HG02610 (cell line): ENCODE results near the gene NHERF2.

Experiments used
- ATAC-seq: cut with Tn5 transposase; IDR thresholded peaks from one replicate; pipeline ENCODE4 v1.9.1; 2021; ENCODE audit warnings: mild to moderate bottlenecking, moderate library complexity; ENCODE audit not compliant: unreplicated experiment

NHERF2 gene

DNA sequence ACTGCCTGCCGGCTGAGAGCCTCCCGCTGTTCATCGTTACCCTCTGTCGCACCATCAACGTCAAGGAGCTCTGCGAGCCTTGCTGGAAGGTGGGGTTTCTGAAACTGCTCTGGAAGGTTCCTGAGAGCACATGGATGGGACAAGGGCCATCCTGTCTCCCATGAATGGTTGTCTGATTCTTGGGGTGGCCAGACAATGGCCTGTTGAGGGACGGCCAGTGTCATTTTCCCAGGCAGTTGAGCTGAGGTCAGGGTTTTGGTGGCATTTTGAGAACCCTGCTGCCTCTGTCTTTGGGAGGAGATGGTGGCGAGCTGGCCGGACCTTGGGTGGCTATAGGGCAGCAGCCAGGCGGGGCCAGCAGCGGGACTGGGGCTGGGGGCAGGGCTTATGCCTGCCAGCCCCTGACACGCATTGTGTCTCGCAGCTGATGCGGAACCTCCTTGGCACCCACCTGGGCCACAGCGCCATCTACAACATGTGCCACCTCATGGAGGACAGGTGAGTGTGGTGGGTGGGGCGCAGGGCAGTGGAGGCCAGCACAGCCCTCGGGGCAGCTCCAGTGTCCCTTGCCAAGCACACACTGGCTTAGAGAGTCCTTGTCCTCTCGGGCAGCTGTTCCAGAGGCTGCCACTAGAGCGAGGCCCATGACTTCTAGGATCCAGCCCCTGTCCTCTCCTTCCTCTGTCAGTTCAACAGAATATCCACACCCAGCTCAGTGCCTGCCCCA is 30.1 kb downstream of the NHERF2 start:
- ATAC-seq: no peak

- no peak for ATAC-seq
Observed at GRCh38 chr16:2057438-2057837, 30.7 kb downstream of the NHERF2 start.

GRCh38 chr16:2058420-2058819 is 31.7 kb downstream of the NHERF2 start:
- ATAC-seq: no peak

- no peak for ATAC-seq
Observed at GRCh38 chr16:2058872-2059271, 32.2 kb downstream of the NHERF2 start.

DNA sequence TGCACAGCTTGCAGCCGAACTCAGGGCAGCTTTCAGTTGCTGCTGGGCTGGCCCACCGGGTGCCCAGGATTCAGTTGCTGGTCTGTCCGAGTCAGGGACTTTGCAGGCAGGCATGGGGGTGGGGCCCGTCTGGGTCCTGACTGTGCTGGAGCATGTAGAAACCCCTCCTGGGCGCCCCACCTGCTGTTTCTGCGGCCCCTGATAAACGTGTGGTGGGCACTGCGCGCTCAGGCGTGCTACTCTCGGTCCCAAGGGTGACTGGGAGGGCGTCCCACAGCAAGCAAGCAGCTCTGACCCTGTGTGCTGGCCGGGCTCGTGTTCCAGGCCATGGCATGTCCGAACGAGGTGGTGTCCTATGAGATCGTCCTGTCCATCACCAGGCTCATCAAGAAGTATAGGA is 33.6 kb downstream of the NHERF2 start:
- no peak for ATAC-seq

DNA sequence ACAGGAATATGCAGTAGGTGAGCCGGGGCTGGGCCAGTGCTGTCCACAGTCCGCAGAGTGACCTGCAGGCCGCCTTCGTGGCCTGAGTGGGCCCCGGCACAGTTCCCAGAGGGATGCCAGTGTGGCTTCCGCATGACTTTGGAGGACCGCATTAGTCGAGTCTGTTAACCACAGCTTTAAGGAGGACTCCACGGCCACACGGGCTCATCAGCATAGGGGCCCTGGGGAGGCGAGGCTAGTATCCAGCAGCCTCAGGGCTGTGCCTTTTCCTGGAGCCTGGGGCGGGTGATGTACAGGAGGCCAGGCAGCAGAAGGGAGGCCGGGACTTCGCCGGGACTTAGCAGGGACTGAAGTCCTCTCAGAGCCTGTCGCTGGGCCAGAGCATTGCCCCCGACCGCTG is 34.3 kb downstream of the NHERF2 start:
- no peak for ATAC-seq

DNA sequence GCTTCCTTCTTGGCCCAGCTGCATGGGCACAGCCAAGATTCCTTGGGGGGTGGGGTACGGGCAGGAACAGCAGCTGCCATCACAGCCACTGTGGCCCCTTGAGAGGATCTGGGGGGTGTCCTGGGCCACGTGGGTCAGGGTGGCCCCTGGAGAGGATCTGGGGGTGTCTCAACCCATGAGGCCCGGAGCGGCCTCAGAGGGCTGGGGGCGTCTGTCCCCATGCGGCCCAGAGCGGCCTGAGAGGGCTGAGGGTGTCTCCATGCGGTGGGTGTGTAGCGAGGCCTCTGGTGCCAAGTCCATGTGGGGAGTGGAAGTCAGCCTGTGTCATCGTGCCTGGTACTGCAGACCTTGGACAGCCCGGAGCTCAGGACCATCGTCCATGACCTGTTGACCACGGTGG is 34.8 kb downstream of the NHERF2 start:
- no peak for ATAC-seq

- ATAC-seq: no peak
Observed at GRCh38 chr16:2062801-2063200, 36.1 kb downstream of the NHERF2 start.

DNA sequence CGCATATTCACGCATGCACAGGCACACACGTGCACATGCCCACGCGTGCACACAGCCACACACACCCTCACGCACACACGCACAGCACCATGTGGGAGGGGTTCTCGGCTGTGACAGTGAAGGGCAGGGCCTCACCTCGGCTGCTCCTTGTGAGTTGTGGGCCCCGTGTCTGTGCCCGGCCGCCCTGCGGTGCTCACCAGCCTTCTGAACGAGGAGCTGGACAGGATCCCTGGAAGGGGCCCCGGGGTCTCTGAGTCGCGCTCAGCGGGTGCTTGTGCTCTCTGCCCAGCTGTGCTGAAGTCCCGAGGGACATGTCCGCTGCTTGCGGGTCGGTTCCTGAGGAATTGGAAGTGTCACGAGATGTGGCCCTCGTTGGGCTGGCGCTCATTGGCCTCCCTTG is 37.2 kb downstream of the NHERF2 start:
- no peak for ATAC-seq

GRCh38 chr16:2064368-2064945 is 37.8 kb downstream of the NHERF2 start:
- ATAC-seq: no peak

DNA sequence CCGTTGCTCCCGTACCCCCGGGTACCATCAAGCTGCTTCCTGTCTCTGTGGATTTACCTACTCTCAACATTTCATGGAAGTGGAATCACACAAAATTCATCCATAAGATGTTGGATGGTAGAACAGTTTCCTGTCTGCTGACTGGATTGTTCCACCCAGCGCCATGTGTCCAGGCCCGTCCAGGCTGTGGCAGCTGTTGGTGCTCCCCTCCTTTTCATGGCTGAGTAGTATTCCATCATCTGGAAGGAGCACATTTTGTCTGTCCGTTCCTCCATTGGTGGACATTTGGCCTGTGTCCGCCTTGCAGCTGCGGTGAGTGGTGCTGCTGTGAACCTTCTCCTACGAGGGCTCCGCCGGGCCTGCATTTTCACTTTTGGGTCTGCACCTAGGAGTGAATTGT is 39.4 kb downstream of the NHERF2 start:
- no peak for ATAC-seq

- ATAC-seq: no peak
Observed at GRCh38 chr16:2070576-2071453, 44.1 kb downstream of the NHERF2 start.

DNA sequence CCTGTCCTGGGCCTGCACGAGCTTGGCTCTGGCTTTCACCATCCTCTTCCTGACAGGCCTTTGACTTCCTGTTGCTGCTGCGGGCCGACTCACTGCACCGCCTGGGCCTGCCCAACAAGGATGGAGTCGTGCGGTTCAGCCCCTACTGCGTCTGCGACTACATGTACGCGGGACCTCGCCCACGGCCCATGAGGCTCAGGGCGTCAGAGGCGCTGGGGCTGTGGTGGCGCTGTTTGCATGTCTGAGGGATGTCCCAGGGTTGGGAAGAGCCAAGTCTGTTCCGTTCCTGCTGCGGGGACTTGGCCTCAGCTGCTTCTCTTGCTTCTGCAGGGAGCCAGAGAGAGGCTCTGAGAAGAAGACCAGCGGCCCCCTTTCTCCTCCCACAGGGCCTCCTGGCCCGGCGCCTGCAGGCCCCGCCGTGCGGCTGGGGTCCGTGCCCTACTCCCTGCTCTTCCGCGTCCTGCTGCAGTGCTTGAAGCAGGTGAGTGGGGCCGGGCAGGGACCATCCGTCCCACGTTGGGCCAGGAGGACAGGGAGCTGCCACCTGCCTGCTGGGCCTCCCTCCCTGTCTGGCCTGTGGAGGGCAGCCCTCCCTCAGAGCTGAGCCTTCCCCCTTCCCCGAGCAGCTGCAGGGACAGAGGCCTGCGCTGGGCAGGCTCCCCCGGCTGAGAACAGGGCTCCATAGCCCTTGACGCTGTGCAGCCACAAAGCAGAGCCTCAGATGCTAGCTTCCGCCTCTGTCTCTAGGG is 44.9 kb downstream of the NHERF2 start:
- no peak for ATAC-seq

GRCh38 chr16:2072926-2073325 is 46.2 kb downstream of the NHERF2 start:
- ATAC-seq: no peak

DNA sequence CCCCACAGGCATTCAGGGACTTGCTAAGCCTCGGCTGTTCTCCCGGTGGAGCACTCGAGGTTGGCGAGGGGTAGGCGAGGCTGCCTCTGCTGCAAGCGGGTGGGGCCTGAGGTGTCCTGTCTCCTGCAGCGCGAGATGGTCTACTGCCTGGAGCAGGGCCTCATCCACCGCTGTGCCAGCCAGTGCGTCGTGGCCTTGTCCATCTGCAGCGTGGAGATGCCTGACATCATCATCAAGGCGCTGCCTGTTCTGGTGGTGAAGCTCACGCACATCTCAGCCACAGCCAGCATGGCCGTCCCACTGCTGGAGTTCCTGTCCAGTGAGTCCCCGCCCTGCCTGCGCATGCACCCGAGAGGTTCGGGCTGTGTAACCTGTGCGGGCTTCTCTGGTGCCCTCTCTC is 47.4 kb downstream of the NHERF2 start:
- no peak for ATAC-seq

- no peak for ATAC-seq
Observed at GRCh38 chr16:2075631-2076030, 48.9 kb downstream of the NHERF2 start.

DNA sequence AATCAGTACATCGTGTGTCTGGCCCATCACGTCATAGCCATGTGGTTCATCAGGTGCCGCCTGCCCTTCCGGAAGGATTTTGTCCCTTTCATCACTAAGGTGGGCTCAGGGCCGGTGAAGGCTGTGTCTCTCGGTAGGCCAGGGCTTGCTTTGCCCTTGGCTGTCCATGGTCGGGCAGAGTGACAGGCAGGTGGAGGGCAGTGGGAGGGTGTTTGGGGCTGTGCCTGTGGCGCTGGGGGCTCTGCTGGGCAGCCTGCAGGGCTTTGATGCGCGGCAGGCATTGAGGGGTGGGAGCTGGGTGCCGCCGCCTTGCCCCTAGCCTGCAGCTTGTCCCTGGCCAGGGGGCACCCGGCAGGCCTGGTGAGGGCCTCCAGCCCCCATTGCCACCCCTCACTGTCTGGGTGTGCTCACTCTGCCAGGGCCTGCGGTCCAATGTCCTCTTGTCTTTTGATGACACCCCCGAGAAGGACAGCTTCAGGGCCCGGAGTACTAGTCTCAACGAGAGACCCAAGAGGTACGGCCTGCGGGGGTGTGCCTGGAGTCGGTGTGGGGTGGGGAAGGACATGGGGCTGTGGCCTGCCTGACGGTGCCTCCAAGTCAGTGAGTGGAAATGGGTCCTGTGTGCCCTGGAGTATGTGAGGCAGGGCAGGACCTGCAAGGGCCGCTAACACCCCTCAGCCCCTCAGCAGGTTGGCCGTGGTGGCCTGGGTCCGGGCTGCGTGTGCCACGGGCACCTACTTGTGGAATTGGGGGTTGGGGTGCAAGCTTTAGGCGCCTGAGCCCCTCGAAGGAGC is 49.6 kb downstream of the NHERF2 start:
- no peak for ATAC-seq

GRCh38 chr16:2077016-2077415 is 50.3 kb downstream of the NHERF2 start:
- no peak for ATAC-seq

DNA sequence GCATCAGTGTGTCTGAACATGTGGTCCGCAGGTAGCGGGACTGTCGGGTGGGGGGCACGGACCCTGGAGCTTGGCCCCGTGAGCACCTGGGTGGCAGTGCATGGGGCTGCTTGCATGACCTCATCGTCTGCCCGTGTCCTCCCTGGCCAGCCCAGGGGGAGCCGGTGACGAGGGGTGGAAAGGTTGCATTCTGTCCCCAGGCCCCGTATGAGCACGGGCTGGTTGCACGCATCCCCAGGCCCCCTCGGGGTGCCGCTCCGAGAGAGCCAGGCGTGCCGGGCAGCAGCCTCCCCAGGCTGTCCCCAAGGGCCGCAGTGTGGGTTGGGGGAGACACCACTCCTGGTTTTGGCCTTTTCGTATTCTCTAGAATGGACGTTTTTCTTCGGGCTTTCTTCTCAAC is 51.0 kb downstream of the NHERF2 start:
- ATAC-seq: no peak

DNA sequence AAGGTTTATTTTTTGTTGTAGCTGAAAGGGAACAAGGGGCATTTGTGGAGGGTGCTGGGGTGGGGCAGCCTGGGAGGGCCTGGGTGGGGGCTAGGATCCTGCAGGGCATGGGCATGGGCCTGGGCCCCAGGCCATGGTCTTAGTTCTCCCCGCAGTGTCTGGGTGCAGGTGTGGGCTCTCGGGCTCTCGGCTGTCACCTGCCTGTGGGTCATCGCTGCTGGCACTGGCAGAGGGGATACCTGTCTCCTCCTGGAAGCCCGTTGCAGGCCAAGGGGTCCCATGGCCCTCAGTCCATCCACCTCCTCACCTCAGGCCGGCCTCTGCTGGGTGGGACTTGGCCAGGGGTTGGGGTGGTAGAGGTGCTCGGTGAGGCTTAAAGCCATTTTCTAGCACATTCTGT is 51.4 kb downstream of the NHERF2 start:
- no peak for ATAC-seq
